Measurements from ENCODE around the gene USP40.

DNA sequence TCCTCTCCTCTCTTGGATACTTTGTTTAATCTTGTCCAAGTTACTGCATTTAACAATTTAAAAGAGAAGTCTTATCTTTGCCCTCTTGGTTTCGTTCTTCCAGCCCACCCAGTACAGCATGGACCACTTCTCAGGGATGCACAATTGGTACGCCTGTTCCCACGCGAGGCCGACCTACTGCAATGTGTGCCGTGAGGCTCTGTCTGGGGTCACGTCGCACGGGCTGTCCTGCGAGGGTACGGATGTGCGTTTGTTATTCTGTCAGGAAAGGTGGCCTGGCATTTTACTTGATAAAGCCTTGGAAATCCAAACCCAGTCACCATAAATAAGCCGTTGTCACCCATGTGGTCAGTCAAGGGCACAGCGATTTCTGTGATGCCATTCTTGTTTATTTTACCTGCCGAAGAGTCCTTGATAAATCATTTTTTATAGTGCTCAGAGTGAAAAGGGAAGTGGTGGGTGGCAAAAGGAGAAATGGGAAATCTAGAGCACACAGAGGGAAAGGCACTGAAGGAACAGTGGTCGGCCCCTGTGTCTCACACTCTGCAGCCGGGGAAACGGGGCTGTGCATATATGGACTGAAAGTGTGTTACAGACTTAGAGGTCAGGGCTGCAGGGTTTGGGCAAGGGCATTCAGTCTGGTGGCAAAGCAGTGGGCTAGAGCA is 131.8 kb downstream of the USP40 start:
- TF ChIP-seq GATA2 (IDR thresholded peaks at IDR 0.05; ENCODE audit: low read depth, low read length) (no peak), GATA3 (IDR thresholded peaks at IDR 0.05; ENCODE audit: low read depth, low read length) (no peak)

Data from SH-SY5Y (cell line).